GM19324 (cell line): ENCODE data around the gene PLS3.

Experiments
- ATAC-seq: cut with Tn5 transposase; IDR thresholded peaks from one replicate; pipeline ENCODE4 v1.9.1; 2021; ENCODE audit warnings: mild to moderate bottlenecking, moderate library complexity; ENCODE audit not compliant: unreplicated experiment, low FRiP score

The PLS3 gene

DNA sequence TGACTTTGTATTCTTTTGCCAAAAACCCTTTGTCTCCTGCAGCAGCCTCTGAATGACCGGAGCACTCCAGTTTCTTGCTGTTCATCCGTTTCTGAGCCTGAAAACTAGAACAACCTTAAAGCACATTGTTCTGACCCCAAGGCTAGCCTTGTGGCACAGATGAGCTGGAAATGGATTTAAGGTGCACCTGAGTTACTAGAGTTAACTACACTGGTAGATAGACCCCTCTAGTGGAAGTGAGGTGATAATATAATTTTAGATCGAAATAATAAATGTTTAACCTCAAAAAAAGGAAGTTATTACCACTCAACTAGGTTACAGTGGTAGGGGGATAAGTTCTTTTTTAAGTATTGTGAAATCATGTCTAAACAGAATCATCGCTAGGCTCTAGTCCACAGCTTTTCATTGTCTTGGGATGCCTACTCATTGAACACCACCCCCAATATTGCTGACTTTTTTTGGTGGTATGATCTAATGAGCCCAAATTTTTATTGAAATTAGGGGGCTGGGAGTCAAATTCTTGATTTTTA lies 2.7 kb downstream of the PLS3 start:
- ATAC-seq, result no peak

DNA sequence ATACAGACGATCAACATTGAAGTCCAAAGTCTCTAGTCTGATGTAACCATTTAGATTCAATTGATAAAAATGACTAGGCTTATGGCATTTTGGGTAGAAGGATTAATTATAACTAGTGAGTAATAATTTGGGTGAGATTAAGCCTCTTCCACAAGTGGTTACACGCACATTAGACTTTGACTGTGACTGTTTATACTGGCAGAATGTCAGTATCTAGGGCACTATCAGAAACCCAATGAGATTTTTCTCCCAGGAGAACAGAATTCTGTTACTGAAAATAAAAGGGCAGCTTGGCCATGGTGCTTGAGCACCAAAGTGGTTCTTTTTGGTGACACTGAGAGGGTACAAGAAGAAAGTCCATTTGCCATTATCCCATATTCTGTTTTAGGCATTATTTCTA lies 3.3 kb downstream of the PLS3 start:
- no peak for ATAC-seq

DNA sequence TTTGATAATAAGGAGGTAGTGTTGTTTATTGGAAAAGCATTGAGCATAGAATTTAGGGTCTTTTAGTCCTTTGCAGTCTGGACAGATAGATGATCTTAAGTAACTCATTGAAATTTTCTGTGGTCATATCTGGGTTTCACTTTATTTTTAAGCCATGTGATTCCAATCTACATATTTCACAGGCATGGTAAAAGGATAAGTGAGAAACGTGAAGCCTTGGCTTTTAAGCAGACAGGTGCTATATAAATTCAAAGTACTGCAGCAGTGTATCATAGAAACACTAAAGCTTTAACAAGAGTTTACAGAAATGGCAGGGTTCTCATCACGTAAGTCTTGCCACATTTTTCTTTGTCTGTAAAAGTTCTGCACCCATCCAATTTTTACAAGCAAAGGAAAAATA lies 4.9 kb downstream of the PLS3 start:
- ATAC-seq, result no peak

GRCh38 chrX:115571712-115572111 lies 10.7 kb downstream of the PLS3 start:
- ATAC-seq, result no peak

DNA sequence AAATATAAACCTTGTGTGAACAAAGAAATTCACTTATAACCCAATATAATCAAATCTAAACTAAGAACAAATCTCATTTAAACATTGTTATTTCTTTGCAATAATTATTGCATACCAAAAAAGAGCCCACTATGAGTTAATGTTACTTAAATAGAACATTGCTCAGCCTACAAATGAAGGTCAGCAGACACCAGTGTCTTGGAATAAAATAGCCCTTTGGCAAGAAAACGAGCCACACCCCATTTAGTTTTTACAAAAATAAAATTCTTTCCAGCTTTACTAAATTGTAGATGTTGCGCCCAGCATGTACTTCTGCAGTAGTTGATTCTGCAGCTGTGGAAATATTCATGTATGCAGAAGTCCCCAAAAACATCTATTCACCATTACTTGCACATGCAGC lies 12.2 kb downstream of the PLS3 start:
- no peak for ATAC-seq

DNA sequence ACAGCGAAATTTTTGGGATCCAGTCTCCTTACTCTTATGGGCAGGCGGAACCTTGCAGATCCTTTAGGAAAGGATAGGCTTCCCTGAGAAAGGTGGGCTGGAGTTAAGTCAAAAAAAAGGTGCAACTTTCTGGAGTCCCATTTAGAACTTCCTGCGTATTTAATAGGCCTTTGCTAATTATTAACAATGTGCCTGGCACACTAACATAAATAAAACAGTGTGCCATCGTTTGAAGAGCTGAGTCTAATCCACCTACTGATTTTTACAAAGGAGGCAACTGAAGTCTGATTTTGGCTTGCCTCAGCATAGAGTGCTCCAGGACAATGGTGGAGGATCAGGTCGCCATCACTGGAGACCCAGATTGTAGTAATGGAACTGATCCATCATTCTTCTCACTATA lies 15.7 kb downstream of the PLS3 start:
- no peak for ATAC-seq

GRCh38 chrX:115579327-115579726 lies 18.4 kb downstream of the PLS3 start:
- ATAC-seq, result no peak

GRCh38 chrX:115579786-115580294 lies 18.9 kb downstream of the PLS3 start:
- no peak for ATAC-seq

GRCh38 chrX:115581759-115582615 lies 21.0 kb downstream of the PLS3 start:
- ATAC-seq, result no peak

- no peak for ATAC-seq
Observed at GRCh38 chrX:115582616-115583495, 21.9 kb downstream of the PLS3 start.

- no peak for ATAC-seq
Observed at GRCh38 chrX:115583496-115584004, 22.6 kb downstream of the PLS3 start.

- ATAC-seq, result no peak
Observed at GRCh38 chrX:115584696-115585095, 23.7 kb downstream of the PLS3 start.

GRCh38 chrX:115588179-115588578 lies 27.2 kb downstream of the PLS3 start:
- ATAC-seq, result no peak

DNA sequence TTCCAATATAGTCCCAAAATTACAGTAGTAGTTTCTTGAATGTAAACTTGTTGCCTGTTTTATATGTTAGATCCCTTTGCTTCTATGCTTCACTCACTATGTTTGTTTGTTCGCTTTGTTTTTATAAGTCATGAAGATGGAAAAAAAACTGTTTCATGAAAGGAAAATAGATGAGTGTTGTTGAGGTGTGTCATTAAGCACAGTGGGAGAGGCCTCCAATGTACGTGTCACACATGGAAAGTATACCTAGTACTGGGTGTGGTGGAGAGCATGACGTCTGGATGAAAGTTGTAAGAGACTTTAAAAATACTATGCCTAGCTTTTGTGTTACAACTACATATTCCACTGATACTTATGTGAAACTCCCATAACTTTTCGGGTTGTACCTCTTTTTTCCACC lies 28.4 kb downstream of the PLS3 start:
- ATAC-seq, result no peak

GRCh38 chrX:115591420-115591819 lies 30.4 kb downstream of the PLS3 start:
- no peak for ATAC-seq

GRCh38 chrX:115591856-115592842 lies 31.2 kb downstream of the PLS3 start:
- no peak for ATAC-seq

- ATAC-seq, result no peak
Observed at GRCh38 chrX:115592997-115593734, 32.2 kb downstream of the PLS3 start.

GRCh38 chrX:115595049-115595448 lies 34.1 kb downstream of the PLS3 start:
- no peak for ATAC-seq

GRCh38 chrX:115598556-115598955 lies 37.6 kb downstream of the PLS3 start:
- ATAC-seq, result no peak
